ENCODE measurements around the gene ATG4D.
"Not testable (repeated sequence)": the region's sequence is repeated elsewhere in the genome, so short reads cannot be mapped to it uniquely, and the experiment has no call there.

ATG4D gene

DNA sequence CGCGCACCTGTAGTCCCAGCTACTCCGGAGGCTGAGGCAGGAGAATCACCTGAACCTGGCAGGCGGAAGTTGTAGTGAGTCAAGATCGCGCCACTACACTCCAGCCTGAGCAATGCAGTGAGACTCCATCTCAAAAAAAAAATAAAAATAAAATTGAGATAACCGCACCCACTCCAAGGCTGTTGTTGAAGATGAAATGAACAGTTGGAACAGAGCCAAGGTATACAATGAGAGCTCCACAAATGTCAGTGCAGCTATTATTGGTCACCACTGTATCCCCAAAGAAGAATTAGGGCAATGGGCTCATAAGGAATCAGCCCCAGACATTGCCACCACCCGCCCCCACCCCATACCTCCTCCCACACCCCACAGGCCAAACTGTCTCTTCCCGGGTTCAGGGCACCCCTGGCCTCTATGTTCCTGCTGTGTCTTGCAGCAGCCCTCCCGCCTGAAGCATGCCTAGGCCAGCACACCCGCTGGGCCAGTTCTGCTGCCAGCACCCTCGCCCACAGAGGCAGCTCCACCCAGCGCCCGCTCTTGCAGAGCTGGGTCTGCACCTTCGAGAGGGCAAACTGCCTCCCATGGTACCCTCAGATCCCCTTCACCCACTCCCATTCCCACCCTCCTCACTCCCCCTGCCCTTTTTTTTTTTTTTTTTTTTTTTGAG lies 22.9 kb upstream of the ATG4D start:
- DNase-seq, result no peak

DNA sequence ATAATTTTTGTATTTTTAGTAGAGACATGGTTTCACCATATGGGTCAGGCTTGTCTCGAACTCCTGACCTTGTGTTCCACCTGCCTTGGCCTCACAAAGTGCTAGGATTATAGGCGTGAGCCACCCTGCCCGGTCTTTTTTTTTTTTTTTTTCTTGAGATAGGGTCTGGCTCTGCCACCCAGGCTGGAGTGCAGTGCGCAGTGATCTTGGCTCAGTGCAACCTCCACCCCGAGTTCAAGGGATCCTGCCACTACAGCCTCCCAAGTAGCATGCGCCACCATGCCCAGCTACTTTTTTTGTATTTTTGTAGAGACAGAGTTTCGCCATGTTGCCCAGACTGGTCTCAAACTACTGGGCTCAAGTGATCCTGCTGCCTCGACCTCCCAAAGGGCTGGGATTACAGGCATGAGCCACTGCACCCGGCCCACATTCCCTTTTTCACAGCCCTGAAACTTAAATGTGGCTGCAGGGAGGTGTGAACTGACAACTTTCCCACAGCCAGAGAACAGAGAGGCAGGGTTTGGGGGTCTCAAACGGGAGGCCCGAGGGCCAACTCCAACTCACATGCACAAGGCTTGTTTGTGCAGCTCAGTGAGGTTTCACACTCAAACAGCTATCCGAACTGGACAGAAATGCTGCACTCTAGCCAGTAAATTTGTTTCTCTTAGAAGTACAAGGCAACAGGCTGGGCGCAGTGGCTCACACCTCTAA lies 22.1 kb upstream of the ATG4D start:
- DNase-seq, result no peak

- DNase-seq, result no peak
These were observed 20.5 kb upstream of the ATG4D start for GRCh38 chr19:10523135-10523636.

GRCh38 chr19:10525636-10526035 lies 18.1 kb upstream of the ATG4D start:
- DNase-seq, result no peak

DNA sequence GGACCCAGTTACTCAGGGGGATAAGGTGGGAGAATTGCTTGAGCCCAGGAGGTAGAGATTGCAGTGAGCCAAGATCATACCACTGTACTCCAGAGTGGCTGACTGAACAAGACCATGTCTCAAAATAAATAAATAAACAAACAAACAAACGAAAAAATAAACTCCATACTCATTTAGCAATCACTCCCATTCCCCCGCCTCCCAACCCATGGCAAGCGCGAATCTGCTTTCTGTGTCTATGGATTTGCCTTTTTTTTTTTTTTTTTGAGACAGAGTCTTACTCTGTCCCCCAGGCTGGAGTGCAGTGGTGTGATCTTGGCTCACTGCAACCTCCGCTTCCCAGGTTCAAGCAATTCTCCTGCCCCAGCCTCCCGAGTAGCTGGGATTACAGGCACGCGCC lies 16.8 kb upstream of the ATG4D start:
- DNase-seq, result not testable (repeated sequence)

DNA sequence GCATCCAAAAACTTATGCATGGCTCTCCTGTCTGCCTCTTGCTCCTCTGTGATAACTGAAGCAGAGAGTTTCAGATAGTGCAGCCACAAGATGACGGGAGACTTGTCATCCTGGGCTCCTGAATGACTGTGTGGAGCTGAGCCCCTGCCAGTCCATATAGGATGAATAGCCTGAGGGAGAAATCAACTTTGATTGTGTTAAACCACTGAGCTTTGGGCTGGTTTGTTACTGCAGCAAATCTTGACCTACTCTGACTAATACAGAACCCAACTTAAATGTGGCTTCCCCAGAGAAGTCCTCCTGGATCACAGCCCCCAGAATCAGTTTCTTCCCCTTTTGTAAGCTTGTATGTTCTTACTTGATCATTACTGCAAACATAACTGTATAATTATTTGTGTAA lies 11.2 kb upstream of the ATG4D start:
- no peak for DNase-seq

GRCh38 chr19:10533646-10534386 lies 9.9 kb upstream of the ATG4D start:
- DNase-seq, result no peak

GRCh38 chr19:10535613-10536012 lies 8.1 kb upstream of the ATG4D start:
- DNase-seq, result no peak

DNA sequence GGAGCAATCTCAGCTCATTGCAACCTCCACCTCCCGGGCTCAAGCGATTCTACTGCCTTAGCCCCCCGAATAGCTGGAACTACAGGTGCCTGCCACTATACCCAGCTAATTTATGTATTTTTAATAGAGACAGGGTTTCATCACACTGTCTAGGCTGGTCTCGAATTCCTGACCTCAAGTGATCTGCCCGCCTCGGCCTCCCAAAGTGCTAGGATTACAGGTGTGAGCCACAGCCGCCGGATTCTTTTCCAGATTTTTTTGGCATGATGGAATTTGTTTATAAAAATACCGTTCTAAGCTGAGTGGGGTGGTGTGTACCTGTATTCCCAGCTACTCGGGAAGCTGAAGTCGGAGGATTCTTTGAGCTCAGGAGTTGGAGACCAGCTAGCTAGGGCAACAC lies 6.0 kb upstream of the ATG4D start:
- no peak for DNase-seq

DNA sequence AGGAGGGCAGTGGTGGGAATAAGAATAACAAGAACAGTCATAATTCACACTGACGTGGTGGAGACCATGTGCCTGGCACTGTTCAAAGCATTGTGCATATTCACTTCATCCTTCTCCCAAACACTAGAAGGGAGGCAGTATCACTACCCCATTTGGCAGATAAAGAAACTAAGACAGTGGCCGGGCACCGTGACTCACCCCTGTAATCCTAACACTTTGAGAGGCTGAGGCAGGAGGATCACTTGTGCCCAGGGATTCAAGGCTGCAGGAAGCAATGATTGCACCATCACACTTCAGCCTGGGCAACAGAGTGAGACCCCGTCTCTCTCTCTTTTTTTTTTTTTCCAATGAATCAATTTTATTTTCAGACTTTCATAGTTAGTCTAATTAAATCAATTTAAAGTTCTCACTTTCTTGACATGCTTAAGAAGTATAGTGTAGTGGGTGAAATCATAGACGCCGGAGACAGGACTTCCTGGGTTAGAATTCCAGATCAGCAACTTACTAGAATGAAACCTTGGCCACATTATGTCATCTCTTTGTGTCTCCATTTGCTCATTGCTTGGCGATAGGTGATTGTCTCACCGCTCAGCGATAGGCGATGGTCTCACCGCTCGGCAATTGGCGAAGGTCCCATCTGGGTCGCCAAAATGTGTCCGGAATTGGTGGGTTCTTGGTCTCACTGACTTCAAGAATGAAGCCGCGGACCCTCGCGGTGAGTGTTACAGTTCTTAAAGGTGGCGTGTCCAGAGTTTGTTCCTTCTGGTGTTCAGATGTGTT lies 5.3 kb upstream of the ATG4D start:
- DNase-seq, result no peak

DNA sequence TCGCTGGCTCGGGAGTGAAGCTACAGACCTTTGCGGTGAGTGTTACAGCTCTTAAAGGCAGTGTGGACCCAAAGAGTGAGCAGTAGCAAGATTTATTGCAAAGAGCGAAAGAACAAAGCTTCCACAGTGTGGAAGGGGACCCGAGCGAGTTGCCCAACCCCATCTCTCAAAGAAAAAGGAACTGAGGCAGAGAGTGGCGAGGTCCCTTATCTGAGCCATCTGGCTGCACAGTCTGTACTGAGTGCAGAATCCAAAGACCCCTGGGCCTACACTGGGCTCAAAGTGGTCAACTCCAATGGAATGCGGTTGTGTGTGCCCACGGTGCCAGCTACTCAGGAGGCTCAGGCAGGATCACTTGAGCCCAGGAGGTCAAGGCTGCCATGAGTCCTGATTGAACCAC lies 4.7 kb upstream of the ATG4D start:
- DNase-seq, result not testable (repeated sequence)

- DNase-seq, result no peak
These were observed 665 bp upstream of the ATG4D start for GRCh38 chr19:10543059-10543419.

GRCh38 chr19:10544242-10544752 lies 593 bp downstream of the ATG4D start:
- DNase-seq, result peak; percentile 17

GRCh38 chr19:10544753-10545251 lies 1.1 kb downstream of the ATG4D start:
- no peak for DNase-seq

- DNase-seq, result no peak
These were observed 3.1 kb downstream of the ATG4D start for GRCh38 chr19:10546817-10547216.

- no peak for DNase-seq
These were observed 5.1 kb downstream of the ATG4D start for GRCh38 chr19:10548746-10549276.

- no peak for DNase-seq
These were observed 6.0 kb downstream of the ATG4D start for GRCh38 chr19:10549733-10550132.

DNA sequence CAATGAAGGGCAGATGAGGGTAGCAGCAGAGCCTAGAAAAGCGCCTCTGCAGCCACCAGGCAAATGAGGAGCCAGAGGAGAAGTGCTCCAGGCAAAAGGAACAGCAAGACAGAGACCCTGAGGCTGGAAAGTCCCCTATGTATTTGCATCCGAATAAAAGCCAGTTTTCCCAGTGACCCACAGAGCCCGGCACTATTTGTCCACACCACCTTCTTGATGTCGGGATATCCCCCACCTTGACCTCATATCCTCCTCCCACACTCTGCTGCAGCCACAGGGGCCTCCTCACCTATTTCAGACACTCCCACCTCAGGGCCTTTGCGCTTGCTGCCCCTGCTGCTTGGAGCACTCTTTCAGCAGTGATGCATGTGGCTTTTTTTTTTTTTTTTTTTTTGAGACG lies 6.6 kb downstream of the ATG4D start:
- DNase-seq, result no peak

DNA sequence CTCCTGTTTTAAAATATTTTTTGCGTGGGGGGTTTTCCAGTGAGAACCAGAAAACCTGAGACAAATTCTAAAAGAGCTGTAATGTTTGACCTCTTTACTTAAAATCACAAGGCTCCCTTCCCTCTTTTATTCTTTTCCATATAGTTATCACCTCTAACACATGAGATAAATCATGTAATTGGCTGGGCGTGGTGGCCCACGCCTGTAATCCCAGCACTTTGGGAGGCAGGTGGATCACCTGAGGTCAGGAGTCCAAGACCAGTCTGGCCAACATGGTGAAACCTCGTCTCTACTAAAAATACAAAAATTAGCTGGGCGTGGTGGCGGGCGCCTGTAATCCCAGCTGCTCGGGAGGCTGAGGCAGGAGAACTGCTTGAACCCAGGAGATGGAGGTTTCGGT lies 7.3 kb downstream of the ATG4D start:
- not testable (repeated sequence) for DNase-seq

- no peak for DNase-seq
These were observed 8.1 kb downstream of the ATG4D start for GRCh38 chr19:10551698-10552301.

DNA sequence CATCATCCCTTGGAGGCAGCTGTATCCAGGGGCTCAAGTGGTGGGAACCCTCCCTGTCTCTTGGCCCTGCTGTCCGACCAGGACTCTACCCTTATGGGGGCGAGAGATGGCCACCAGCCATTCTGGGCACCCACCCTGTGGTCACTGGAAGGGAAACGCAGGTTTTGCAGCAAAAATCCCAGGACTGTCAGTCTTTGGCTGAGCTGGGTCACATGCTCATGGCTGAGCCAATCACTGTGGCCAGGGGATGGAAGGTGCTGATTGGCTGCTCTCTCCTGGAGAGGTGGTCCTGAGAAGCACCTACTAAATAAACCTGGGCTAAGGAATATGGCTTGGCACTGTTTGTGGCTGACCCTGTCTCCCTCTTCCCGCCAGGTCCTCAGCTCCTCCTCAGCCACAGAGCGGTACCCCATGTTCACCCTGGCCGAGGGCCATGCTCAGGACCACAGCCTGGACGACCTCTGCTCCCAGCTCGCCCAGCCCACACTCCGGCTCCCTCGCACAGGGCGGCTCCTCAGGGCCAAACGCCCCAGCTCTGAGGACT lies 8.9 kb downstream of the ATG4D start:
- DNase-seq, result no peak

All from activated effector memory CD4-positive, alpha-beta T cell treated with Interleukin-2 at 50 U/mL for 16 hours (primary cell).